Activated B cell treated with CpG ODN at 0.5 μM for 24 hours (primary cell): ENCODE data around the gene RECQL5. TPM values are rescaled to one million over a fixed set of nuclear protein-coding genes. Genes with fewer than 3 reads are reported as not detected.
A peak's percentile ranks its signal among the peaks of the same experiment; 100 is the strongest.
"Not testable (repeated sequence)": the region's sequence is repeated elsewhere in the genome, so short reads cannot be mapped to it uniquely, and the experiment has no call there.

Source experiments
- ATAC-seq: fragments of 200-7000 bp; cut with Tn5 transposase; one replicate; pipeline ENCODE4 v1.10.0; 2021; ENCODE audit warnings: low read depth, mild to moderate bottlenecking, moderate library complexity
- CTCF ChIA-PET: fragments of 350-600 bp; sonication (Branson Sonifier 250); formaldehyde crosslinking; loops from one replicate; lab custom pipeline; 2021; ENCODE audit warnings: antibody characterized with exemption; lab: Charles Lee
- POLR2A ChIA-PET: fragments of 350-600 bp; sonication (Branson Sonifier 250); formaldehyde crosslinking; loops from one replicate; lab custom pipeline; 2021; ENCODE audit warnings: antibody characterized with exemption; lab: Charles Lee
- DNase-seq: peaks from one replicate; pipeline ENCODE4 v3.0.0; 2022
- H3K27ac Mint-ChIP-seq: one replicate; pipeline ENCODE4 v1.8.0; 2020; ENCODE audit warnings: mixed read lengths
- H3K27me3 Mint-ChIP-seq: one replicate; pipeline ENCODE4 v1.8.0; 2021; ENCODE audit warnings: mixed read lengths
- H3K36me3 Mint-ChIP-seq: one replicate; pipeline ENCODE4 v1.8.0; 2021; ENCODE audit warnings: low read depth, mixed read lengths
- H3K4me1 Mint-ChIP-seq: one replicate; pipeline ENCODE4 v1.8.0; 2021; ENCODE audit warnings: mixed read lengths
- H3K4me3 Mint-ChIP-seq: one replicate; pipeline ENCODE4 v1.8.0; 2020; ENCODE audit warnings: mild to moderate bottlenecking, mixed read lengths
- H3K9me3 Mint-ChIP-seq: one replicate; pipeline ENCODE4 v1.8.0; 2020; ENCODE audit warnings: mixed read lengths
- CTCF ChIP-seq: fragments of 200-600 bp; IDR thresholded peaks from one replicate; pipeline ENCODE4 v1.8.0; 2022; ENCODE audit warnings: antibody characterized with exemption, mild to moderate bottlenecking
- intact Hi-C: fragments of 100-400 bp; cut with micrococcal nuclease; formaldehyde crosslinking; loops from one replicate; pipeline ENCODE4 v1.15.1; 2024
- total RNA-seq: library from RNA; stranded (reverse); gene quantifications from 2 replicates; pipeline ENCODE4 v1.2.3, GENCODE V29; 2022

RECQL5 gene
- total RNA-seq, 1 donor from 2014 or later, result 65.4 TPM

- peaks cover 16% of the 10 kb centered on the region for H3K4me1 Mint-ChIP-seq
Observed at GRCh38 chr17:75587675-75588595, 79.0 kb downstream of the RECQL5 start, which contains the start of gene MYO15B. MYO15B (plus strand) TSS chr17:75587800; CDS start chr17:75588058, 258 bp downstream.

GRCh38 chr17:75584849-75585175 is 82.1 kb downstream of the RECQL5 start:
- no peaks in the 10 kb centered on the region for H3K9me3 Mint-ChIP-seq
- intact Hi-C loops, result loop anchor here (5.0 kb wide), 1 partner anchor 173 kb away; no protein-coding TSS in a partner anchor
- H3K27ac Mint-ChIP-seq, result no peak overlapping the region
- DNase-seq (no peak), ATAC-seq (no peak)
- H3K27me3 Mint-ChIP-seq, result peaks cover 3% of the 10 kb centered on the region
- no peaks in the 10 kb centered on the region for H3K36me3 Mint-ChIP-seq
- H3K4me1 Mint-ChIP-seq, result peaks cover 6% of the 10 kb centered on the region
- ChIA-PET POLR2A (no interaction called here), CTCF (no interaction called here)
- no peak for TF ChIP-seq CTCF
- H3K4me3 Mint-ChIP-seq, result no peak overlapping the region

More at GRCh38 chr17:75587675-75588595, 79.0 kb downstream of the RECQL5 start, which contains the start of gene MYO15B:
- TF ChIP-seq CTCF, result no peak
- peak within 1 kb of the TSS; percentile 61 for H3K27ac Mint-ChIP-seq
- ChIA-PET CTCF (interaction anchor here (0.7 to 2.2 kb wide), 8 partner anchors 10 to 166 kb away, joined by 3 to 14 read pairs (median 4); partner anchors contain the start of genes SMIM5 and TSEN54), POLR2A (interaction anchor here (0.5 to 2.7 kb wide), 22 partner anchors 9 to 382 kb away, joined by 3 to 29 read pairs (median 4); partner anchors contain the start of genes LLGL2, NUP85, SLC25A19 and TMEM94)
- H3K27me3 Mint-ChIP-seq, result no peaks in the 10 kb centered on the region
- DNase-seq (peak; percentile 73), ATAC-seq (peak; percentile 43)
- intact Hi-C loops, result loop anchor here (1.0 to 5.0 kb wide), 4 partner anchors 63 to 317 kb away; partner anchors contain the start of genes LLGL2 and MIF4GD
- H3K9me3 Mint-ChIP-seq, result no peaks in the 10 kb centered on the region
- H3K36me3 Mint-ChIP-seq, result peaks cover 2% of the 10 kb centered on the region
- peak within 1 kb of the TSS; percentile 80 for H3K4me3 Mint-ChIP-seq

- H3K9me3 Mint-ChIP-seq, DNase-seq, H3K36me3 Mint-ChIP-seq, H3K27ac Mint-ChIP-seq, H3K4me1 Mint-ChIP-seq, H3K27me3 Mint-ChIP-seq, intact Hi-C loops, H3K4me3 Mint-ChIP-seq, ATAC-seq: not testable (repeated sequence)
- ChIA-PET CTCF (interaction anchor here (1.2 kb wide), 1 partner anchor 67 kb away, joined by 4 read pairs; the partner anchor contains the start of gene TSEN54), POLR2A (interaction anchor here (0.7 kb wide), 3 partner anchors 48 to 545 kb away, joined by 3 to 5 read pairs (median 3); no protein-coding TSS in a partner anchor)
Observed at GRCh38 chr17:75583197-75583596, 83.8 kb downstream of the RECQL5 start.

- H3K4me3 Mint-ChIP-seq, result peak overlapping the region; percentile 45
- ATAC-seq, H3K4me1 Mint-ChIP-seq, H3K9me3 Mint-ChIP-seq, H3K27me3 Mint-ChIP-seq, H3K36me3 Mint-ChIP-seq, H3K27ac Mint-ChIP-seq, DNase-seq, intact Hi-C loops: not testable (repeated sequence)
- ChIA-PET POLR2A (interaction anchor here (3.4 kb wide), 1 partner anchor 10 kb away, joined by 13 read pairs; no protein-coding TSS in a partner anchor), CTCF (interaction anchor here (0.8 kb wide), 1 partner anchor 18 kb away, joined by 3 read pairs; no protein-coding TSS in a partner anchor)
Observed at GRCh38 chr17:75581121-75581725, 85.7 kb downstream of the RECQL5 start.

Other genes with a start within 250 kb of the RECQL5 start
- gene TMEM94, start 210.5 kb downstream of the RECQL5 start, total RNA-seq, result 80.3 and 86.6 TPM in 2 replicates
- 1.2 and 1.4 TPM in 2 replicates for gene CASKIN2, start 151.6 kb downstream of the RECQL5 start, total RNA-seq
- gene TSEN54, start 150.6 kb downstream of the RECQL5 start, total RNA-seq, result 21.0 and 24.9 TPM in 2 replicates
- gene LLGL2, start 141.5 kb downstream of the RECQL5 start, total RNA-seq, result 27.5 and 29.9 TPM in 2 replicates
- 207 and 264 TPM in 2 replicates for gene MYO15B, start 79.4 kb downstream of the RECQL5 start, total RNA-seq
- gene SMIM5, start 33.7 kb downstream of the RECQL5 start, total RNA-seq, result 1.1 and 1.7 TPM in 2 replicates
- 177 and 184 TPM in 2 replicates for gene SAP30BP, start 184 bp upstream of the RECQL5 start, total RNA-seq
- gene ITGB4, start 54.3 kb upstream of the RECQL5 start, total RNA-seq, result 2.1 and 2.2 TPM in 2 replicates
- gene GALK1, start 98.0 kb upstream of the RECQL5 start, total RNA-seq, result 14.9 and 22.9 TPM in 2 replicates
- 52.3 and 61.2 TPM in 2 replicates for gene UNK, start 117.7 kb upstream of the RECQL5 start, total RNA-seq
- gene UNC13D, start 177.2 kb upstream of the RECQL5 start, total RNA-seq, result 90.4 and 102 TPM in 2 replicates
- 66.0 and 68.7 TPM in 2 replicates for gene WBP2, start 188.2 kb upstream of the RECQL5 start, total RNA-seq
- gene TRIM47, start 211.4 kb upstream of the RECQL5 start, total RNA-seq, result 3.1 and 3.5 TPM in 2 replicates
- gene TRIM65, start 229.8 kb upstream of the RECQL5 start, total RNA-seq, result 20.0 and 22.4 TPM in 2 replicates
- 132 and 137 TPM in 2 replicates for gene MRPL38, start 237.7 kb upstream of the RECQL5 start, total RNA-seq